ENCODE data around the gene CCS. TPM values are rescaled to one million over a fixed set of nuclear protein-coding genes. Genes with fewer than 3 reads are reported as not detected.

Gene CCS
- total RNA-seq, 1 experiment from 2014 or later: 47.2 TPM

GRCh38 chr11:66636411-66636810 lies 43.4 kb downstream of the CCS start:
- Histone ChIP-seq H3F3A (ENCODE audit: insufficient read depth, low read depth) (peaks cover 65% of the 10 kb centered on the region), H4K20me1 (ENCODE audit: insufficient read depth) (peaks cover 56% of the 10 kb centered on the region), H3K9me2 (ENCODE audit: insufficient read depth) (no peaks in the 10 kb centered on the region), H3K4me1 (replicated peaks; ENCODE audit: insufficient read depth) (peaks cover 25% of the 10 kb centered on the region), H3K9me3 (ENCODE audit: insufficient read depth, low read depth) (no peaks in the 10 kb centered on the region), H3K27me3 (ENCODE audit: insufficient read depth, low read depth) (no peaks in the 10 kb centered on the region), H2AFZ (no peak overlapping the region), H3K4me2 (no peak overlapping the region), H3K4me3 (no peak overlapping the region), H3K79me2 (ENCODE audit: low read depth) (peaks cover 96% of the 10 kb centered on the region), H3K27ac (no peak overlapping the region), H3K36me3 (ENCODE audit: low read depth) (peaks cover 17% of the 10 kb centered on the region)
- no TSS peak for BruUV-seq (replicated peaks)
- ChIA-PET POLR2A (ENCODE audit: unreplicated experiment) (no interaction called here), CTCF (interaction anchor here (0.7 kb wide), 1 partner anchor 869 kb away, joined by 4 read pairs; the partner anchor contains the start of gene PITPNM1)
- no peak for TF ChIP-seq CTCF (conservative IDR thresholded peaks at IDR 0.05)
- TF ChIP-seq EZH2 (IDR thresholded peaks at IDR 0.05; ENCODE audit: low read depth): no peak
- intact Hi-C loops (cut with micrococcal nuclease; ENCODE audit: unreplicated experiment): no loop called here
- no peak for DNase-seq

DNA sequence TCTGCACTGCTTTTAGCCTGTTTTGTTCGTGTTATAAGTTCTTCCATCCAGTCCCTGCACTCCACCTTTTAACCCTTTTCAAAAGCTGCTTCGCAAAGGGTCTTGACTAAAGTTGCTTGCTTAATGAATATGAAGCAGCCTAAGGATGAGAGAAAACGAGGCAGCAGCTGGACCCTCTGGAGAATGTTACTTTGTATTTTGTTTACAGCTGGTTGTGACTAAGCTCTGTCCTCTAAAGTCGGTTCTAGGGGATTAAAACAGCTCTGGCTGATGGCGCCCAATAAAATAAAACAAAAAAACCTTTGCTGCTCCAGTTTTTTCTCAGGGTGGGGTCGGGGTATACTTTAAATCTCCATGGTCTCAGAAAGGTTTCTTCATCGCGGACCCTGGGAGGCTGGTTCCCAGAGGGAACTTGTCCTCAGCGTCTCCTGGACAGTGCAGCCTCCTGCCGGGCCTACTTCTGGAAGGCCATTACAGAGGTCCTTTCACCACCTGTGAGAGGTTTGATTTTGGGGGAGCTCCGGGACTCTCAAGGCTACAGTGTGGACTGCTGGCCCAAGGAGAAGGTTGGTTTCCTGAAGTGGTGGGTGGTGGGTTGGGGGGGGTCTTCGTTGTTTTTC lies 44.7 kb downstream of the CCS start:
- H3K4me3 ChIP-seq: peak overlapping the region; percentile 92
- no peaks in the 10 kb centered on the region for H3K9me2 ChIP-seq (ENCODE audit: insufficient read depth)
- H3K27me3 ChIP-seq (ENCODE audit: insufficient read depth, low read depth): no peaks in the 10 kb centered on the region
- no peaks in the 10 kb centered on the region for H3K9me3 ChIP-seq (ENCODE audit: insufficient read depth, low read depth)
- ChIA-PET CTCF (interaction anchor here (0.6 to 1.4 kb wide), 4 partner anchors 40 to 492 kb away, joined by 3 read pairs; partner anchors contain the start of genes MRPL11 and RBM4B), POLR2A (ENCODE audit: unreplicated experiment) (interaction anchor here (0.5 to 2.1 kb wide), 8 partner anchors 13 to 742 kb away, joined by 5 to 18 read pairs (median 8); partner anchors contain the start of genes RBM14 and RCE1)
- DNase-seq: peak in 1 of 2 experiments; percentile 12
- H3K27ac ChIP-seq: peak overlapping the region; percentile 43
- TSS peak; percentile 97 for BruUV-seq (replicated peaks)
- H4K20me1 ChIP-seq (ENCODE audit: insufficient read depth): peaks cover 56% of the 10 kb centered on the region
- peak overlapping the region; percentile 66 for H2AFZ ChIP-seq
- H3K36me3 ChIP-seq (ENCODE audit: low read depth): peaks cover 29% of the 10 kb centered on the region
- no peak for TF ChIP-seq CTCF (conservative IDR thresholded peaks at IDR 0.05)
- TF ChIP-seq EZH2 (IDR thresholded peaks at IDR 0.05; ENCODE audit: low read depth): no peak
- H3K4me2 ChIP-seq: peak overlapping the region; percentile 82
- peaks cover 37% of the 10 kb centered on the region for H3K4me1 ChIP-seq (replicated peaks; ENCODE audit: insufficient read depth)
- intact Hi-C loops (cut with micrococcal nuclease; ENCODE audit: unreplicated experiment): loop anchor here (1.0 kb wide), 1 partner anchor 21 kb away; the partner anchor contains the start of gene RBM14
- H3K79me2 ChIP-seq (ENCODE audit: low read depth): peaks cover 96% of the 10 kb centered on the region
- H3F3A ChIP-seq (ENCODE audit: insufficient read depth, low read depth): peaks cover 73% of the 10 kb centered on the region

DNA sequence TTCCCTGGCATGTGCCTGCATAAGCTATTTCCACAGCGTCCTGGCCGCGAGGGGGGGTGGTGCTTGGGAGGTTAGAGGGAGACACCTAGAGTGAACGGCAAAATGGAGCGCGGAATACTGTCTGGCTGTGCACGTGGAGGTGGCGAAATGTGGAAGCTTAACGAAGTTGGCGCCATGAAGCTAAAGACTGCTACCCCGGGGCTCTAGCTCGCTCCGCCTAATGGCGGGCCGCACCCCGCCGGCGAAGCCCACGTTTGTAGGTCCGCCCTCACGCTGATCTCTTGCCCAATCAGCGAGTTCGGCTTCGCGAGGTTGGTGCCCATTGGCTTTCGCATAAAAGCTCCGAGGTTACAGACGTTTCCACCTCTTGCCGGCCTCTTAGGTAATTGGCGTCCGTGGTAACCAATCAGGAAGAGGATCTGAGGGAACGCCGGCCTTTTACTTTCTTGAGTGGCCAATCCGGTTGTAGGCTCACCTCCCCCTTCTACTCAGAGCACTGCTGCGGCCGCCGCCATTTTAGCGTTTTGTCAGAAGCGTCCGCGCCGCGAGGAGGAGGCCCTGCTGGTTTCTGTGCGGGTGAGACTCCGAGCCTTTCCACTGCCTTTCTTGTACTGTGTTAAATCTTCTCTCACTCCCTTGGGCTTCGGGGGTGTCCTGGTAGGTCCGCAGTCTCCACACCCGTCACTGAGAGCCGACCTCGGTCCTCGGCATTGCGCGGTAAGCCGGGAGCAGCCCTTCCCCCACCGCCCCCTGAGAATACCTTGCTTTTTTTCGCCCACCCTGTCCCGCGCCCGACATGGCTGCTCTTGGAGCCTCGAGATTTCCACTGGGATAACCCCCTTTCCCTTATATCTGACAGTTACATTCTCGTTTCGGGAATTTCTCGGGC lies 45.4 kb downstream of the CCS start, which contains the start of gene RBM4:
RBM4 (plus strand) TSS at position 527 of the 889 bp plus-strand sequence. CDS start 1,009 bp downstream, outside the sequence.
- H3K4me3 ChIP-seq: peak within 1 kb of the TSS; percentile 92
- no peaks in the 10 kb centered on the region for H3K27me3 ChIP-seq (ENCODE audit: insufficient read depth, low read depth)
- POLR2A ChIA-PET (ENCODE audit: unreplicated experiment): interaction anchor here (0.5 to 2.1 kb wide), 11 partner anchors 11 to 741 kb away, joined by 4 to 18 read pairs (median 7); partner anchors contain the start of genes RBM14 and RCE1
- no peaks in the 10 kb centered on the region for H3K9me2 ChIP-seq (ENCODE audit: insufficient read depth)
- peak; percentile 99 to 100 for DNase-seq
- H2AFZ ChIP-seq: peak within 1 kb of the TSS; percentile 68
- CTCF ChIA-PET: interaction anchor here (0.7 to 1.4 kb wide), 4 partner anchors 39 to 491 kb away, joined by 3 to 20 read pairs (median 3); partner anchors contain the start of genes MRPL11 and RBM4B
- peaks cover 56% of the 10 kb centered on the region for H4K20me1 ChIP-seq (ENCODE audit: insufficient read depth)
- H3K4me2 ChIP-seq: peak within 1 kb of the TSS; percentile 87
- peaks cover 96% of the 10 kb centered on the region for H3K79me2 ChIP-seq (ENCODE audit: low read depth)
- BruUV-seq (replicated peaks): no TSS peak
- H3K36me3 ChIP-seq (ENCODE audit: low read depth): peaks cover 36% of the 10 kb centered on the region
- peak within 1 kb of the TSS; percentile 68 for H3K27ac ChIP-seq
- peaks cover 73% of the 10 kb centered on the region for H3F3A ChIP-seq (ENCODE audit: insufficient read depth, low read depth)
- H3K9me3 ChIP-seq (ENCODE audit: insufficient read depth, low read depth): no peaks in the 10 kb centered on the region
- TF ChIP-seq CTCF (conservative IDR thresholded peaks at IDR 0.05) (no peak), EZH2 (IDR thresholded peaks at IDR 0.05; ENCODE audit: low read depth) (no peak)
- intact Hi-C loops (cut with micrococcal nuclease; ENCODE audit: unreplicated experiment): loop anchor here (1.0 kb wide), 1 partner anchor 22 kb away; the partner anchor contains the start of gene RBM14
- H3K4me1 ChIP-seq (replicated peaks; ENCODE audit: insufficient read depth): peaks cover 38% of the 10 kb centered on the region
